GM18868 (cell line): Measurements from ENCODE around the gene THBS1.

Source experiments
- ATAC-seq: cut with Tn5 transposase; IDR thresholded peaks from one replicate; pipeline ENCODE4 v1.9.1; 2021; ENCODE audit warnings: mild to moderate bottlenecking, moderate library complexity; ENCODE audit not compliant: unreplicated experiment

The THBS1 gene

GRCh38 chr15:39573844-39574243, 7.0 kb upstream of the THBS1 start:
- no peak for ATAC-seq

GRCh38 chr15:39574427-39574826, 6.5 kb upstream of the THBS1 start:
- ATAC-seq: no peak

GRCh38 chr15:39575180-39575579, 5.7 kb upstream of the THBS1 start:
- no peak for ATAC-seq

GRCh38 chr15:39578851-39579486, 1.9 kb upstream of the THBS1 start:
- ATAC-seq: no peak

- peak; percentile 31 for ATAC-seq
Measured at GRCh38 chr15:39579487-39580116, 1.3 kb upstream of the THBS1 start.

GRCh38 chr15:39580117-39580484, 778 bp upstream of the THBS1 start:
- peak; percentile 80 for ATAC-seq

- no peak for ATAC-seq
Measured at GRCh38 chr15:39581242-39581792, 438 bp downstream of the THBS1 start.

- ATAC-seq: no peak
Measured at GRCh38 chr15:39581793-39582285, 960 bp downstream of the THBS1 start.

- no peak for ATAC-seq
Measured at GRCh38 chr15:39582286-39582976, 1.6 kb downstream of the THBS1 start.

- ATAC-seq: no peak
Measured at GRCh38 chr15:39582977-39583595, 2.2 kb downstream of the THBS1 start.

- no peak for ATAC-seq
Measured at GRCh38 chr15:39583596-39584265, 2.9 kb downstream of the THBS1 start.

GRCh38 chr15:39584266-39584659, 3.4 kb downstream of the THBS1 start:
- ATAC-seq: no peak

GRCh38 chr15:39584662-39585388, 3.9 kb downstream of the THBS1 start:
- no peak for ATAC-seq

- ATAC-seq: no peak
Measured at GRCh38 chr15:39585389-39585841, 4.5 kb downstream of the THBS1 start.

GRCh38 chr15:39585871-39586301, 5.0 kb downstream of the THBS1 start:
- ATAC-seq: no peak

- no peak for ATAC-seq
Measured at GRCh38 chr15:39586387-39587095, 5.7 kb downstream of the THBS1 start.

- ATAC-seq: no peak
Measured at GRCh38 chr15:39587096-39587721, 6.3 kb downstream of the THBS1 start.

GRCh38 chr15:39587731-39588530, 7.1 kb downstream of the THBS1 start:
- no peak for ATAC-seq
